ENCODE results near the gene RPL32.
"Not testable (repeated sequence)": the region's sequence is repeated elsewhere in the genome, so short reads cannot be mapped to it uniquely, and the experiment has no call there.

Gene RPL32

DNA sequence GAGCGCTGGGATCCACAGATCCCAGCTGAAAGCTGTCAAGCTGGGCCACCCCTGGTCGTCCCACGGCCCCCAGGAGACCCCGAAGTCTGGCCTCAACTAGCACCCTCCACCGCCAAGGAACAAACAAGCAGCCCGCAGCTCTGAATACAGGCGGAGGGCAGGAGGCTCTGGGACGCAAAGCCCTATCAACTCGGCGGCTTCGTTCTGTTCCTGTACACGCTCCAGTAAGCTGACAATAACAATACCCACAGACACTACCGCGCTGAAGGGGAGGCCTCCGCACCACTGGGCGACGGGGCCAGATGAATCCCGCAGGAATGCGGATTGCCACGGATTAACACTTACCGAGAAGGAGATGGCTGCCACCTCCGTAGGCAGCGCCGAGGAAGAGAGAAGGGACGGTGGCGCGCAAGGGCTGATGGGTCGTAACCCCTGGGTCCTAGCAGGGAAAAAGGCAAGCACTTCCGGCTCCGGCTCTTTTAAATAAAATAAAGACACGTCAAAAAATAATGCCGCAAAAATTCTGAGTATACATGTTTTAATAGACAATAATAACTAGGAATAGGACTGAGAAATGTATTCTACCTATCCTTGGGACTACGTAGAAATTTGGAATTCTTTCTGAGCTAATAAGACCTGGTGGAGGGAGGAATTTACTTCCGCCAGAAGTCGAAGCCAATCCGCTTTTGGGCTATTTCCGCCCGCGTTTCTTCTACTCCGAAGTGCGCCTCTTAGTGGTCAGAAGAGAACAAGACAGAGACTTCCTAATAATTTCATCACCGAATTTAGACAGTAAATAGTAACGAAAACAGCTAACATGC, at the start of gene RPL32:
TSS of gene RPL32 (minus strand) at position 417 of the 821 bp plus-strand sequence. CDS start 1,328 bp downstream, outside the sequence.
- DNase-seq (ENCODE audit: low read depth in 2 of 2) = peak; percentile 55 to 71

DNA sequence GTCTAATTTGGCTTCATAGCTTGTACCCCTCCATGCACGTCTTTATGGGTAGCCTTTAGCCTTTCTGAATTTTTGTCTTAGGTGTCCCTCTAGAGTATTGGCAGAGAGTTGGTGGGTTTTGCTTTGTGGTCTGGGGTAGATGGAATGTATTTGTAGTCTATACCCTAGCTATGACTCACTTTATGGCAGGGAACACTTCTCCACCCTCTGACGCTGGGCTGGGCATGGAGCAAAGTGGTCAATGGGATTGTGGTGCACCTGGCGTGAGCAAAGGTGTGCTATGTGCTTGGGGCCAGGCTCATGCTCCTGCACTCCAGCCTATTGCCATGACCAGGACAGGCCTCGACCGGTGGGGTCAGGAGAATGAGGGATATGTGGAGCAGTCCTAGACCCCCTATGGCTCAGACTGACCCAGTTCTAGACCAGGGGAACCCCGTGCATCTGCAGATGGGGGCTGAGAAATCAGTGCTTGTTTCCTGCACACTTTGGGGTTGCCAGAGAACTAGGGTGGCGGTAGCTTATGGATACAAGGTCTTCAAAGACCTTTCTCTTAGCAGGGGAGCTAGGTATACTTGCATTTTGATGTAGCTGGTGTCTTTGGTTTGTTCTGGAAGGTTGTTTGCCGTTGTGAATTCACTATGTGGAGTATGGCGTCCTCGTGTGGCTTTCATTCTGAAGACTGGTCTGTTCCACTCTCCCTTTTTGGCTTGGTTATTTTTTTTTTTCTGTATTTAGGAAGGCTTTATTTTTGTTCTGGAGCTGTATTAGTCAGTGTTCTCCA, 49.4 kb upstream of the RPL32 start:
- DNase-seq (ENCODE audit: low read depth in 2 of 2) = no peak

DNA sequence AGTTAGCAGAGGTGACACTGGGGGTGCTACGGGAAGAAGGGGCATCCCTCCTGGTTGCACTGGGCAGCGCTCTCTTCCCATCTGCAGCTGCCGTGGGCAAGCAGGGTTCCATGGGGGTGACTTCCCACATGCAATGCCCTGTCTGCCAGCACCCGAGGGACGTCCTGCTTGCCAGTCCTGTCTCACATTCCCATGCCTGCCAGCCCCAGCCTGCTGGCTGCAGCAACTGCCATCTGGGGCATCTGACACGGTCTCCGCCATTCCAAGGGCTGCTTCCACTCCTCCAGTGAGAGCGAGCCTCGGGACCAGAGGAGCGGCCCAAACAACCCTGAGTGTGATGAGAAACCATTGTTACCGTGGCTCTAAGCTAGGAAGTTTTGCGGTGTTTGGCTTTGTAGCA, 45.4 kb upstream of the RPL32 start:
- DNase-seq (ENCODE audit: low read depth in 2 of 2) = no peak

DNA sequence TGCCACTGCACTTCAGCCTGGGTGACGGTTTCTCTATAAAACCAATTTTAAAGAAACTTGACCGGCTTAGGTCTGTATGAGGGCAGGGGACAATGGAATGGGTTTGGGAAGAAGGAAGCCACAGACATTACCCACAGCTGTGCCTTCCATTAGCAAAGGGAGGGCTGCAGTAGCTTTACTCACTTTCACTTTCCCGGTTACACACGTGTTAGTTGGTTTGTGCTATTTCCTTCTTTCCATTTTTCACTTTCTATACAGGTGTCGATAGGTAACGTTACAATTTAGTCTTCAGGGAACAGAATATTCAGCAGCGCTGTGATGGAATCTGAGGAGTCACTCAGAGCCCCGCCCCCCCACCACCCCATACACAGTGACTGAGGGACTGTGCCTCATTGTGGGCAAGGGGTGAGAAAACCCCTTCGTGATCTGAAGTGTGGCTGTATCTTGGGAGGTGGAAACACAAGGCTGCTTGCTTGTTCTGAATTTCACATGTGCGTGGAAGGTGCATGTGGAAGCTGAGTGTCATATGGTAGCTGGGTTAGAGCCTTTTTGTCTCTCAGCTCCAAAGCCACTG, 44.8 kb upstream of the RPL32 start:
- no peak for DNase-seq (ENCODE audit: low read depth in 2 of 2)

DNA sequence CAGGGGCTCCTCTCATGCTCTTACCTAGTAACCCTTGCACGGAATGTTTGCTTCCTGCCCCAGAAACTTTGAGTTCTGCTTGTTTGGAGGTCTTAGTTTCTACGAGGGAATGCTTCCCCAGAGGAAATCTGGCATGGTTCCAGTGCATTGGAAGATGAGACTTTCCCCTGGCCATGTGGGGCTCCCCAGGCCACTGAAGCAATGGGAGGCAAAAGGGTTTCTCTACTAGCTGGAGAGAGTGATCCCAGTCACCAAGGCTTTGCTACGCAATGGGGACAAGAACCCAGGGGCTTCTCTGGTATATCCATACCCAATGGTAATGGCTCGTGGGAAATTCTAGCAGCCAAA, 44.2 kb upstream of the RPL32 start:
- DNase-seq (ENCODE audit: low read depth in 2 of 2) = no peak

DNA sequence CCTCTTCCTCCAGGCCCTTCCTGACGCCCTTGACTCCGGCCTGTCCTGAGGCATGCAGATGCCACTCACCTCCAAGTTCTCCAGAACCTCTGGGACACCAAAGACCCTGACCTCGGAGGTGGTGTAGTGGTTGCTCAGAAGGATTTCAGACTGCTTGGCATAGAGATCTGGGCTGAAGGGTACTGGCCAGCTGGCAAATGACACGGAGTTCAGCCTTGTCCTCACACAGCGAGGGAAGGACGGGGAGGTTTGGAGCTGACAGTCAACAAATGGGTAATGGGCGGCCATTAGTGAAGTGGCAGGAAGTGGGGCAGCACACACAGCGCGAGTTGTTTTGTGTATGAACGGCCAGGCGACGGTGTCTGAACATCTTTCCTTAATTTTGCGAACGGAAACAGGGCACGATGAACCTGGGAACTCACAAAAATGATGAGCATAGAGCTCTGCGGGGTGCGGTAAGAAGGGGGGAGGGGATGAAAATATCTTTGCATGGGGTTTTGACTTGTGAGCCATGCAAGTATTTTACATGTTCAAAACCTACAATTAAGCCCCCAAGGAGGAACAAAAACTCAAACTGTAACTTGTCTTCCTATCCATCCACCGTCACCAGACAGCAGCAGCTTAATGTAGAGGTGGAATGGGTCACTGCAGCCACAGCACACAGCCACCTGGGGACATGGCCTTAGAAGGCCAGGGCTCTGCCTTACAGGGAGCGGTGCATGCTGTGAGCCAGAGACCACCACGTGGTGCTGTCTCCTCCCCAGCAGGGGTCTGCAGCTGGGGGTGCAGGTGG, 43.6 kb upstream of the RPL32 start:
- no peak for DNase-seq (ENCODE audit: low read depth in 2 of 2)

DNA sequence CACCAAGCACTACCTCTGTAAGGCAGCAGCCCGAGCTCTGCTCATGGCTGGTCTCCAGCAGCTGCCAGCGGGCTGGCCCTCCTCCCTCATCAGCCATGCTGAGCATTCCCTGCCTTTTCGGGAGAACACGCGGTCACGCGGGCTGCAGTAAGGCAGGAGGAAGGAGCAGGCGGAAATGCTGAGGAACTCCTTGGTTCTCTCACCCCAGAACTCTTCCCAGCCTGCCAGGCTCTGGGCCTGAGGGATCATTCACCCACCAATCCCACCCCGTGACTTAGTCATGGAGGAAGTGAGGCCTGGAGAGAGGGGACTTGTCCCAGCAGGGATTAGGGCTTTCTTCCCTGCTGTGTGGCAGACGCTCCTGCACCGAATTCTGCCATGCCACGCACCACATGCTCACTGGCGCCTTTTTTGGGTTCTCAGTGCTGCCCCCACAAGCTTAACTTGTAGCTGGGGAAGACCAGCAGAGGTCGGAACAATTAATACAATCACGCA, 42.9 kb upstream of the RPL32 start:
- no peak for DNase-seq (ENCODE audit: low read depth in 2 of 2)

DNA sequence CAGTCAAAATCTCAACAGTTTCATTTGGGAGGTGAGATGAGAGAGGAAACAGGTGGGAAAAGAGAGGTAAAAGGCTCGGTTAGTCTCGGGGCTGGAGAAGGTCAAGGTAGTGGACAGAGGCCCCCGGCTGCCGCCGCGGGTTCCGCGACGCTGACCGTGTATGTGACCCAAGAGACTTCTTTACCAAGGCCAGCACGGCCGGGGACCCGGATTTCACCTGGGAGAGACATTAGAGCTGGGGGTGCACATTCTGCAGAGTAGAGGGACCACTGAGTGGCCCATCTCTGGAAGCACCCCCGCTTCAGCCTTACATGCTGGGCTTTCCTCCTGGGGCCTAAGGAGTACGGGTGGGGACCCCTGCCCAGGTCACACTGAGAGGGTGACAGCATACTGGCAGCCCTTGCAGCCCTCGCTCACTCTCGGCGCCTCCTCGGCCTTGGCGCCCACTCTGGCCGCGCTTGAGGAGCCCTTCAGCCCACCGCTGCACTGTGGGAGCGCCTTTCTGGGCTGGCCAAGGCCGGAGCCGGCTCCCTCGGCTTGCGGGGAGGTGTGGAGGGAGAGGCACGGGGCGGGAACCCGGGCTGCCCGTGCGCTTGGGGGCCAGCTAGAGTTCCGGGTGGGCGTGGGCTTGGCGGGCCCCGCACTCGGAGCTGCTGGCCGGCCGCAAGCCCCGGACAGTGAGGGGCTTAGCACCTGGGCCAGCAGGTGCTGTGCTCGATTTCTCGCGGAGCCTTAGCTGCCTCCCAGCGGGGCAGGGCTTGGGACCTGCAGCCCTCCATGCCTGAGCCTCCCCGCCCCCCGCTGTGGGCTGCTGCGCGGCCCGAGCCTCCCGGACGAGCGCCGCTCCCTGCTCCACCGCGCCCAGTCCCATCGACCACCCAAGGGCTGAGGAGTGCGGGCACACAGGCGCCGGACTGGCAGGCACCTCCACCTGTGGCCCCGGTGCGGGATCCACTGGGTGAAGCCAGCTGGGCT, 41.3 kb upstream of the RPL32 start:
- DNase-seq (ENCODE audit: low read depth in 2 of 2) = no peak

DNA sequence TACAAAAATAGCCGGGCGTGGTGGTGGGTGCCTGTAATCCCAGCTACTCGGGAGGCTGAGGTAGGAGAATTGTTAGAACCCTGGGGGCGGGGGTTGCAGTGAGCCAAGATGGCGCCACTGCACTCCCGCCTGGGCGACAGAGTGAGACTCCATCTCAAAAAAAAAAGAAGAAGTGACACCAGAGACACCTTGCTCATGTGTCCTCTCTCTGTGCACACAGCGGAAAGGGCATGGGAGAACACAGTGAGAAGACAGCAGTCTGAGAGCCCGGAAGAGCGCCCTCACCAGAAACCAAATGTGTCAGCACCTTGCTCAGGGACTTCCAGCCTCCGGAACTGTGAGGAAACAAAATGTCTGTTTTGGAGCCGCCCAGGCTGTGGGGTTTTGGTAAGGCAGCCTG, 40.5 kb upstream of the RPL32 start:
- DNase-seq (ENCODE audit: low read depth in 2 of 2) = not testable (repeated sequence)

DNA sequence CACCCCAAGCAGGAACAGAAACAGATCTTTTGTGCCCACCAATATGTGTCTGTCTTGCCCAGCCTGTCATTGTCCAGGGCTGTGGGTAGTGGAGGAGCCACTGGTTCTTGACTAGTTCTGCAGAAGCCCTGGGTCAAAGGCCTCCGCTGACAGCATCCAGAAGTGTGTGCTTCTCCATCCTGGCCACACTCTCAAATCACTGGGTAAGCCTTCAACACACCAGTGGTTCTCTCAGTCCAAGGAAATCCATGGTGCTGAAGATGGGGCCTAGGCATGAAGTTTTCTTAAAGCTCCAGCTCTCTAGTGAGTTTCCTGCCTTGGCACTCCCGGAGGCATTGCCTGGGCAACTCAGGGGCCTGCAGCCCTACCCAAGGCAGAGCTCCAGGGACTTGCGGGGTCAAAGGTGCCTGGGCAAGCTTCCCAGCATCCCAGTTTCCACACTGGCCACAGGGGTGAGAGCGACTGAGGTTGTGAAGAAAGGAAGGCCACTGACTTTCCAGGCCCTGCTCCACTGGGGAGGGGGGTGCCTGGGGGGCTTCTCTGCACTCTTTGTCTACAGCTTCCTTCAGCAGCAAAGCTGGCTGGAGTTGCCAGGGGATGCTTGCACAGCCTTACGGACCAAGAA, 37.9 kb upstream of the RPL32 start:
- no peak for DNase-seq (ENCODE audit: low read depth in 2 of 2)

DNA sequence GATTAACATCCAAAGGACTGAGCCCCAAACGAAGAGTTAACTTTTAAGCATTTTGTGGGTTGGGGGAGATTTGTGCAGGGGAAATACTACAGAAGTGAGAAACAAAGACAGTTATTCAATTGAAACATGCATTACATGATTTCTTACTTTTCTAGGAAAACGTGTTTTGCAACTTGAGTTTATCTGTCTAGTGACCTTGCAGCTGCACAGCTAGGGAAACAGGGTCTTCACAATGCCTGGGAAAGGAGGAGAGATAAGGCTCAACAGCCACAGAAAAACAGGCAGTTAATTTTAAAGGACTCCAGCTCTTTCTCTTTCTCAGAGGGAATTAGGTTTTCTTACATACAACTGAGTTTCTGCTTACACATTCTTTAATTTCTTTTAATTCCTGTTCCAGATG, 37.4 kb upstream of the RPL32 start:
- DNase-seq (ENCODE audit: low read depth in 2 of 2) = not testable (repeated sequence)

DNA sequence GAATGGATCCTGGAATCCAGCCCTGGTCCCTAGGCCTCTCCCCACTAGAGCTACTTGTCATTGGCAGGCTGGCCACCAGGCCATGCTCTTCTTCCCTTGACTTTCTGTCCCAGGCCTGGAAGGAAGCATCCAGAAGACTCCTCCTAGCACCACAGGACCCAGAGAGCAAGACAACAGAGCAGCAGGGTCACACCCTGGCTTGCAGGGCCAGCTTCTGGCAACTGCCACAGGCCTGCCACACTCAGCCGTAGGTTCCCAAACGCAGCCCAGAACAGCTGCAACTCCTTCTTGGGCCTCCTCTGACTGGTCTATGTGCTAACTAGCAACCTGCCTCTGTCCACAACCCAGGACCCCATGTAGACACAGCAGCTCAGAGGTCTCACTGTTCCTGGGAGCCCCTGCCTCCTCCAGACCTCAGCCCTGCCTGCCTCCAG, 36.8 kb upstream of the RPL32 start:
- no peak for DNase-seq (ENCODE audit: low read depth in 2 of 2)

DNA sequence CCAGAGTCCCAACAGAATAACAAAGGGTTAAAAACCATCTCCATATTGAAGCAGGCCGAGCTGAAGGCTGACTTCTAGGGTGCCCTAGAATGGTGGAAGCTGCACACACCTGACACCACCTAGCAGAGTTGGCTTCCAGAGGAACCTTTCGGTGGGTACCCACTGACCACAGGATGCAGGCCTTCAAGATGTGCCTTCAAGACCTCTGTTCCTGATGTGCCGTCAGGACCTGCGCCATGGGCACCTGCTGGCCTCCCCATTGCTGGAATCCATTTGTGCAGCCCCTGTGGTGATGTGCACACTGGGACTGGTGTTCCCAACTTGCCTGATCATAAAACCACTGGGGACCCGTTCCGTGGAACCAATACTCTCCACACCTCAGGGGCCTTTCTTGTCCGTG, 35.7 kb upstream of the RPL32 start:
- no peak for DNase-seq (ENCODE audit: low read depth in 2 of 2)

DNA sequence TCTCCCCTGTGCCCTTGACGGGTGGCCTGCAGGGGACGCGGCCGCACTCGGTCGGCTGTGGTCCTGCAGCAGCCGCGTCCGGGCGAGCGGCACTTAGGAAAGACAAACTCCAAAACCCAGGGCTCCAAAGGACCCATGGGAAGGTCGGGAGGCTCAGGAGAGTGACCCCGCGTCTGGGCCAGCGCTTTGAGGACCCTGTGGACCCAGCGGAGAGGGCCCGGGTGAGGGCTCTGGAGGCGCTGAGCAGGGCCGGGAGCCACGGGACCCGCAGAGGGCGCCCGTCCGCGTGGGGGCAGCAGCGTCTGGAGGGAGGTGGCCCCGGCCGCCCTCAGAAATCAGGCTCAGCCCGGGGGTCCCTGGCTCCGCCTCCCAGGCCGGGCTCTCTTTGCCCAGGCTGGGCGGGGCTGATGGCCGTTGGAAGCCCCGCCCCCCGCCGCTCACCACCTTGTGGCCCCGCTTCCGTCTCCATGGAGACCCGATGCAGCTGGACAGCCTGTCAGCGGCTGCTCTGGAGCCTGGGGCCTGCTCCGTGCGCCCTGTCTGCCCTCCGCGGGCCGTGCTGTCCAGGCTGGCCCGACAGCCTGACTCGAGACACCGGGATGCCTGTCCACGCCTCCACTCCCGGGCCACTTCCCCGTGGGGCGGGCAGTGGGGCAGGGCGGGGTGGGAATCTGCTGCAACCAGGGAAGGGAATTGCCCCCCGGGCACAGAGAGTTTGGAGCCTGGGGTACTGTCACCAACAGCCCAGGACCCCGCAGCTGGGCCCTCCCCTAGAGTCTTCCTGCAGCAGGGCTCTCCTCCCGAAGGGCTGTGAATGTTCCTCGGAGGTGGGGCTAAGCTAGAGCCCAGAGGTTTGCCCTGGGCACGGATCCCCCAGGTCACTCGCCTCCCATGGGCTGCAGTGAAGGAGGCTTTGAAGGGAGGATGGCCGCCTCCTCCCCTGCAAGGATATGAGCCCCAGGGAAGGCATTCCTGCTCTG, 34.8 kb upstream of the RPL32 start:
- peak; percentile 8 to 9 for DNase-seq (ENCODE audit: low read depth in 2 of 2)

DNA sequence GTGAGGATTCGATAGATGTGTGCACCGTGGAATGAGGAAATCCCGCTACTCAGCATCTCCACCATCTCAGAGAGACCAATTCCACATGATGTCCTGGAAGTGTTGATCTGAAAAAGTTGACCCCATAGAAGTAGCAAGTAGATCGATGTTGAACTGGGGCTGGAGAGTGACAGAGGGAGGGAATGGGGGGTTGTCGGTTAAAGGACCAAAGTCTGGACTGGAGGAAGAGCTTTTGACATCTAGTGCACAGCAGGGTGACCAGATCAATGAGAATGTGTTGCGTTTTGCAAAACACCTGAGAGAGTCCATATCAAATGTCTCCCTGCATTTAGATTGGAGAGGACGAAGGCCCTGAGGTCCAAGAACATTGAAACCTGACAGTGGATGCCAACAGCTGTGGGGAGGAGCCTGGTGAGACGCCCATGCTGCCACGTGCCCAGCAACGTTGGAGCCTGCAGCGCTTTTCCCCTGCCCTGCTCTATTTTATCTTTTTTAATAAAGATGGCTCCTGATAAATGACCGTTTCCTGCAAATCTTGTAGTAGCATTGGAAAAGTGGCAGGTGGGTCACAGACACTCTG, 30.1 kb upstream of the RPL32 start:
- no peak for DNase-seq (ENCODE audit: low read depth in 2 of 2)

DNA sequence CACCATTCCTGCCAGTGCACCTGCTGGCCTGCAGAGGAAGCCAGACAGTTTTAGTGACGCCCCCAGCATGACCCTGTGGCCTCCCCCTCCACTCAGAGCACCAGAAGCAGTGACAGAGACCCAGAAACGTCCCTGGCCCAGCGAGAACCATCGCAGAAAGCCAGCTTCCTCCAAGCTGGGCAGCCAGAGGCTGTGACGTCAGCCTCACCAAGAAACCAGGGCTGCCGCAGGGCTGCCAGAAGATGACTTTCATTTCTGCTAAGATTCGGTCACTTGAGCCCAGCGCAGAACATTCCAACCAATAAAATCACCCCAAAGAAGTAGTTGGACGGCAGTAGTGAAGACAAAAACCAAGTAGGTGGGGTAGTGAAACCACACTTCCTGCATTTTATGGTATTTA, 29.6 kb upstream of the RPL32 start:
- no peak for DNase-seq (ENCODE audit: low read depth in 2 of 2)

DNA sequence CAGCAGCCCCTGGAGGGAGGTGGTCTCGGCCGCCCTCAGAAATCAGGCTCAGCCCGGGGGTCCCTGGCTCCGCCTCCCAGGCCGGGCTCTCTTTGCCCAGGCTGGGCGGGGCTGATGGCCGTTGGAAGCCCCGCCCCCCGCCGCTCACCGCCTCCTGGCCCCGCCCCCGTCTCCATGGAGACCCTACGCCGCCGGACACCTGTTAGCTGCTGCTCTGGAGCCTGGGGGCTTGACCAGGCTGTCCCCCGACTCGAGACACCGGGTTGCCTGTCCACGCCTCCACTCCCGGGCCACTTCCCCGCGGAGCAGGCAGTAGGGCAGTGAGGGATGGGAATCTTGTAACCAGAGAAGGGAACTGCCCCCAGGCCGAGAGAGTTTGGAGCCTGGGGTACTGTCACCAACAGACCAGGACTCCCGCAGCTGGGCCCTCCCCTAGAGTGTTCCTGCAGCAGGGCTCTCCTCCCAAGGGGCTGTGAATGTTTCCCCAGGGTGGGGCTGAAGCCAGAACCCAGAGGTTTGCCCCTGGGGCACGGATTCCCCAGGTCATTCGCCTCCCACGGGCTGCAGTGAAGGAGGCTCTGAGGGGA, 27.8 kb upstream of the RPL32 start:
- DNase-seq (ENCODE audit: low read depth in 2 of 2) = peak; percentile 32 to 44
